Measurements from ENCODE around the gene MCM10.

MCM10 gene

GRCh38 chr10:13225601-13226000 is 64.2 kb downstream of the MCM10 start:
- no peak overlapping the region for H3K27ac ChIP-seq (ENCODE audit: low read length)
- H4K20me1 ChIP-seq (ENCODE audit: insufficient read depth, low read length): no peaks in the 10 kb centered on the region
- H3K9ac ChIP-seq (ENCODE audit: low read length): no peak overlapping the region
- H2AFZ ChIP-seq (ENCODE audit: low read depth, low read length): no peak overlapping the region
- no peaks in the 10 kb centered on the region; the same call in 1 of the 2 replicates for H3K4me1 ChIP-seq (ENCODE audit: low read length)
- no peak overlapping the region for H3K4me3 ChIP-seq (ENCODE audit: low read length)
- TF ChIP-seq, protein P1, sequence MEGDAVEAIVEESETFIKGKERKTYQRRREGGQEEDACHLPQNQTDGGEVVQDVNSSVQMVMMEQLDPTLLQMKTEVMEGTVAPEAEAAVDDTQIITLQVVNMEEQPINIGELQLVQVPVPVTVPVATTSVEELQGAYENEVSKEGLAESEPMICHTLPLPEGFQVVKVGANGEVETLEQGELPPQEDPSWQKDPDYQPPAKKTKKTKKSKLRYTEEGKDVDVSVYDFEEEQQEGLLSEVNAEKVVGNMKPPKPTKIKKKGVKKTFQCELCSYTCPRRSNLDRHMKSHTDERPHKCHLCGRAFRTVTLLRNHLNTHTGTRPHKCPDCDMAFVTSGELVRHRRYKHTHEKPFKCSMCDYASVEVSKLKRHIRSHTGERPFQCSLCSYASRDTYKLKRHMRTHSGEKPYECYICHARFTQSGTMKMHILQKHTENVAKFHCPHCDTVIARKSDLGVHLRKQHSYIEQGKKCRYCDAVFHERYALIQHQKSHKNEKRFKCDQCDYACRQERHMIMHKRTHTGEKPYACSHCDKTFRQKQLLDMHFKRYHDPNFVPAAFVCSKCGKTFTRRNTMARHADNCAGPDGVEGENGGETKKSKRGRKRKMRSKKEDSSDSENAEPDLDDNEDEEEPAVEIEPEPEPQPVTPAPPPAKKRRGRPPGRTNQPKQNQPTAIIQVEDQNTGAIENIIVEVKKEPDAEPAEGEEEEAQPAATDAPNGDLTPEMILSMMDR (IDR thresholded peaks at IDR 0.05; ENCODE audit: low read depth, low read length): no peak
- no peak for TF ChIP-seq EZH2phosphoT487 (IDR thresholded peaks at IDR 0.05; ENCODE audit: low read depth)
- no peaks in the 10 kb centered on the region for H3K79me2 ChIP-seq (ENCODE audit: low read length)
- no peaks in the 10 kb centered on the region for H3K36me3 ChIP-seq (replicated peaks; ENCODE audit: low read depth, low read length)
- no peak overlapping the region for H3K4me2 ChIP-seq (ENCODE audit: low read length)
- H3K27me3 ChIP-seq (ENCODE audit: low read depth, low read length): no peaks in the 10 kb centered on the region
- H3K9me3 ChIP-seq (ENCODE audit: insufficient read depth, low read length): no peaks in the 10 kb centered on the region

GRCh38 chr10:13227031-13227430 is 65.7 kb downstream of the MCM10 start:
- H3K27ac ChIP-seq (ENCODE audit: low read length): no peak overlapping the region
- no peak for TF ChIP-seq EZH2phosphoT487 (IDR thresholded peaks at IDR 0.05; ENCODE audit: low read depth)
- TF ChIP-seq, protein P1 (IDR thresholded peaks at IDR 0.05; ENCODE audit: low read depth, low read length): no peak
- H3K79me2 ChIP-seq (ENCODE audit: low read length): no peaks in the 10 kb centered on the region
- H2AFZ ChIP-seq (ENCODE audit: low read depth, low read length): no peak overlapping the region
- no peak overlapping the region for H3K4me3 ChIP-seq (ENCODE audit: low read length)
- H4K20me1 ChIP-seq (ENCODE audit: insufficient read depth, low read length): no peaks in the 10 kb centered on the region
- H3K9me3 ChIP-seq (ENCODE audit: insufficient read depth, low read length): no peaks in the 10 kb centered on the region
- no peak overlapping the region for H3K4me2 ChIP-seq (ENCODE audit: low read length)
- H3K27me3 ChIP-seq (ENCODE audit: low read depth, low read length): no peaks in the 10 kb centered on the region
- no peaks in the 10 kb centered on the region for H3K36me3 ChIP-seq (replicated peaks; ENCODE audit: low read depth, low read length)
- H3K9ac ChIP-seq (ENCODE audit: low read length): no peak overlapping the region
- H3K4me1 ChIP-seq (ENCODE audit: low read length): no peaks in the 10 kb centered on the region; the same call in 1 of the 2 replicates

GRCh38 chr10:13231190-13231589 is 69.8 kb downstream of the MCM10 start:
- Histone ChIP-seq H3K4me2 (ENCODE audit: low read length) (no peak overlapping the region), H3K27ac (ENCODE audit: low read length) (no peak overlapping the region), H3K9me3 (ENCODE audit: insufficient read depth, low read length) (no peaks in the 10 kb centered on the region), H3K27me3 (ENCODE audit: low read depth, low read length) (no peaks in the 10 kb centered on the region), H3K79me2 (ENCODE audit: low read length) (no peaks in the 10 kb centered on the region), H2AFZ (ENCODE audit: low read depth, low read length) (no peak overlapping the region), H3K9ac (ENCODE audit: low read length) (no peak overlapping the region), H3K4me3 (ENCODE audit: low read length) (no peak overlapping the region), H4K20me1 (ENCODE audit: insufficient read depth, low read length) (no peaks in the 10 kb centered on the region), H3K36me3 (replicated peaks; ENCODE audit: low read depth, low read length) (no peaks in the 10 kb centered on the region), H3K4me1 (ENCODE audit: low read length) (no peaks in the 10 kb centered on the region; the same call in 1 of the 2 replicates)
- no peak for TF ChIP-seq EZH2phosphoT487 (IDR thresholded peaks at IDR 0.05; ENCODE audit: low read depth)
- TF ChIP-seq, protein P1 (IDR thresholded peaks at IDR 0.05; ENCODE audit: low read depth, low read length): no peak

GRCh38 chr10:13231808-13232207 is 70.5 kb downstream of the MCM10 start:
- Histone ChIP-seq H3K4me3 (ENCODE audit: low read length) (no peak overlapping the region), H3K27me3 (ENCODE audit: low read depth, low read length) (no peaks in the 10 kb centered on the region)

More at GRCh38 chr10:13231808-13232207, 70.5 kb downstream of the MCM10 start:
- no peaks in the 10 kb centered on the region for H3K79me2 ChIP-seq (ENCODE audit: low read length)
- H3K4me1 ChIP-seq (ENCODE audit: low read length): no peaks in the 10 kb centered on the region; the same call in 1 of the 2 replicates
- TF ChIP-seq, protein P1 (IDR thresholded peaks at IDR 0.05; ENCODE audit: low read depth, low read length): no peak
- no peak for TF ChIP-seq EZH2phosphoT487 (IDR thresholded peaks at IDR 0.05; ENCODE audit: low read depth)
- no peaks in the 10 kb centered on the region for H3K36me3 ChIP-seq (replicated peaks; ENCODE audit: low read depth, low read length)
- H2AFZ ChIP-seq (ENCODE audit: low read depth, low read length): no peak overlapping the region
- no peaks in the 10 kb centered on the region for H3K9me3 ChIP-seq (ENCODE audit: insufficient read depth, low read length)
- no peaks in the 10 kb centered on the region for H4K20me1 ChIP-seq (ENCODE audit: insufficient read depth, low read length)
- no peak overlapping the region for H3K4me2 ChIP-seq (ENCODE audit: low read length)
- H3K27ac ChIP-seq (ENCODE audit: low read length): no peak overlapping the region
- no peak overlapping the region for H3K9ac ChIP-seq (ENCODE audit: low read length)
